B cell (primary cell): ENCODE data around the gene LCP1. TPM values are rescaled to one million over a fixed set of nuclear protein-coding genes. Genes with fewer than 3 reads are reported as not detected.

ENCODE experiments used
- ATAC-seq: fragments of 200-7000 bp; cut with Tn5 transposase; one replicate; pipeline ENCODE4 v1.10.0; 2021; ENCODE audit warnings: low read depth, mild to moderate bottlenecking, moderate number of reproducible peaks, moderate library complexity
- CTCF ChIA-PET: fragments of 350-600 bp; sonication (Branson Sonifier 250); formaldehyde crosslinking; loops from one replicate; lab custom pipeline; 2021; ENCODE audit warnings: antibody characterized with exemption, inconsistent platforms; lab: Charles Lee
- POLR2A ChIA-PET: fragments of 350-600 bp; sonication (Branson Sonifier 250); formaldehyde crosslinking; loops from one replicate; lab custom pipeline; 2021; ENCODE audit warnings: antibody characterized with exemption; lab: Charles Lee
- DNase-seq: peaks from one replicate; pipeline ENCODE4 v3.0.0; 2013
- H2AFZ ChIP-seq: 2 replicates; pipeline ENCODE4 v1.6.1; 2012; ENCODE audit warnings: mild to moderate bottlenecking, low read depth, low read length; ENCODE audit not compliant: insufficient read depth, poor library complexity, severe bottlenecking
- H3K27ac ChIP-seq, 2 donors: 1 replicate in 1 of 2; 2 replicates in 1 of 2; pipeline ENCODE4 v1.5.1; 2012 to 2013; ENCODE audit warnings: low read length in 2 of 2, mild to moderate bottlenecking in 2 of 2, moderate library complexity in 1 of 2
- H3K27me3 ChIP-seq, 4 experiments: fragments of 200-600 bp in 1 of 4; sonication (generic) in 1 of 4; replicated peaks in 1 of 4; 1 replicate in 2 of 4; 2 replicates in 2 of 4; pipeline versions ENCODE4 v1.6.1 to v1.7.0; 2013 to 2016; ENCODE audit warnings: low read length in 3 of 4, mild to moderate bottlenecking in 2 of 4, mixed read lengths in 1 of 4, moderate library complexity in 1 of 4; ENCODE audit not compliant: insufficient read depth in 4 of 4, control insufficient read depth in 3 of 4; ENCODE audit errors: control extremely low read depth in 1 of 4
- H3K36me3 ChIP-seq, 2 experiments: replicated peaks in 1 of 2; 1 replicate in 1 of 2; 2 replicates in 1 of 2; pipeline versions ENCODE4 v1.6.1 to v1.7.1; 2013; ENCODE audit warnings: low read length in 1 of 2; ENCODE audit not compliant: insufficient read depth in 2 of 2, control insufficient read depth in 1 of 2; ENCODE audit errors: control extremely low read depth in 1 of 2, extremely low read depth in 1 of 2
- H3K4me1 ChIP-seq, 2 donors: fragments of 200-600 bp in 1 of 2; sonication (generic) in 1 of 2; 1 replicate in 1 of 2; 2 replicates in 1 of 2; pipeline versions ENCODE4 v1.5.1 to v1.6.1; 2013 to 2017; ENCODE audit warnings: low read length in 2 of 2; ENCODE audit not compliant: control insufficient read depth in 2 of 2, insufficient read depth in 2 of 2
- H3K4me2 ChIP-seq: replicated peaks from 2 replicates; pipeline ENCODE3; 2012; ENCODE audit warnings: mild to moderate bottlenecking, low read depth, low read length; ENCODE audit not compliant: poor library complexity, severe bottlenecking
- H3K4me3 ChIP-seq, 5 experiments: fragments of 200-600 bp in 1 of 5; sonication (generic) in 1 of 5; 1 replicate in 3 of 5; 2 replicates in 2 of 5; pipeline versions ENCODE4 v1.5.1 to v1.7.0; 2011 to 2016; ENCODE audit warnings: low read length in 4 of 5, mild to moderate bottlenecking in 4 of 5, low read depth in 2 of 5, control low read depth in 1 of 5, moderate library complexity in 1 of 5; ENCODE audit not compliant: insufficient read depth in 1 of 5; ENCODE audit errors: control extremely low read depth in 1 of 5, extremely low read depth in 1 of 5
- H3K79me2 ChIP-seq: fragments of 200-600 bp; sonication (generic); one replicate; pipeline ENCODE4 v1.6.0; 2016; ENCODE audit warnings: low read length; ENCODE audit not compliant: control insufficient read depth, insufficient read depth
- H3K9ac ChIP-seq: fragments of 200-600 bp; sonication (generic); 2 replicates; pipeline ENCODE4 v1.6.1; 2017; ENCODE audit warnings: mild to moderate bottlenecking, low read length, moderate library complexity
- H3K9me3 ChIP-seq, 3 donors: one replicate each; pipeline versions ENCODE4 v1.6.1 to v1.7.1; 2013; ENCODE audit warnings: low read length in 2 of 3; ENCODE audit not compliant: control insufficient read depth in 2 of 3, insufficient read depth in 1 of 3; ENCODE audit errors: control extremely low read depth in 1 of 3
- H4K20me1 ChIP-seq: 2 replicates; pipeline ENCODE4 v1.6.0; 2012; ENCODE audit warnings: mild to moderate bottlenecking, low read length; ENCODE audit not compliant: insufficient read depth, control insufficient read depth, poor library complexity, severe bottlenecking
- H3K27ac Mint-ChIP-seq: one replicate; pipeline ENCODE4 v1.8.0; 2021; ENCODE audit warnings: mixed read lengths
- H3K27me3 Mint-ChIP-seq: one replicate; pipeline ENCODE4 v1.8.0; 2021; ENCODE audit warnings: mixed read lengths
- H3K4me1 Mint-ChIP-seq: one replicate; pipeline ENCODE4 v1.8.0; 2021; ENCODE audit warnings: mixed read lengths
- H3K4me3 Mint-ChIP-seq: one replicate; pipeline ENCODE4 v1.8.0; 2021; ENCODE audit warnings: mixed read lengths
- H3K9me3 Mint-ChIP-seq: one replicate; pipeline ENCODE4 v1.8.0; 2022; ENCODE audit warnings: mixed read lengths; ENCODE audit not compliant: insufficient read depth
- EZH2 ChIP-seq: IDR thresholded peaks from 2 replicates; pipeline ENCODE4 v1.6.1; 2012; ENCODE audit warnings: borderline replicate concordance, low read depth, mild to moderate bottlenecking, moderate library complexity, low read length; ENCODE audit not compliant: insufficient read depth, poor library complexity, severe bottlenecking
- WGBS: methylation state at CpG from one replicate; pipeline ENCODE4 v1.1.5; 2013; ENCODE audit warnings: missing lambda C conversion rate; ENCODE audit not compliant: insufficient coverage; 5-methylcytosine and 5-hydroxymethylcytosine counted together
- intact Hi-C: fragments of 100-400 bp; cut with micrococcal nuclease; formaldehyde crosslinking; loops from one replicate; pipeline ENCODE4 v1.10.0; 2022
- polyA plus RNA-seq: library from polyadenylated mRNA; depleted of rRNA; stranded (reverse); fragments of >200 nt; gene quantifications from 2 replicates; pipeline ENCODE4 v1.2.3, GENCODE V29; 2012
- total RNA-seq, 2 donors: library from RNA; stranded (reverse); fragments of 120-200 nt in 1 of 2; gene quantifications; 1 replicate in 1 of 2; 2 replicates in 1 of 2; pipeline versions ENCODE4 v1.2.3 to v1.2.4, GENCODE V29; 2013 to 2022
- TF ChIP-seq, protein P1 (sequence below): fragments of 200-600 bp; IDR thresholded peaks from one replicate; pipeline ENCODE4 v1.8.0; 2022; ENCODE audit warnings: antibody characterized with exemption, mild to moderate bottlenecking

The LCP1 gene
- total and polyA plus RNA-seq, 2 donors (not counting 1 experiment from before 2014, with no cell fraction given) = 151 to 243 TPM

DNA sequence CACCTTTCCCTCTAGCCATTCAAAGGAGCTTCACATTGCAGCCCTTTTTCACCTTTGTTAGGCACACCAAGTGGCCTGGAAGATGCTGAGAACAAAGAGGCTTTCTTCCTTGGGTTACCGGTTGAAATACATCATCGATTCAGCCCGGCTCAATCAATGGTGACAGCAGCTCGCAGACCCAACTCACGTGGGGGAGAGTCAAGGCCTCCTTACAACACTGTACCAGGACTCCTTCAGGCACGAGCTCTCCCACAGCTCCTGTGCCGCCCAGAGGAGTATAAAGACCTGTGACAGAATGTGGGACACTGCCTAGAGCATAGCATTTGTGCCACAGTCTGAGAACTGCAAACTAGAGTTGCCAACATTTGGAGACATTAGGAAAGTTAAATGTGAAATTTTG, 25.9 kb upstream of the LCP1 start:
- TF ChIP-seq, protein P1, sequence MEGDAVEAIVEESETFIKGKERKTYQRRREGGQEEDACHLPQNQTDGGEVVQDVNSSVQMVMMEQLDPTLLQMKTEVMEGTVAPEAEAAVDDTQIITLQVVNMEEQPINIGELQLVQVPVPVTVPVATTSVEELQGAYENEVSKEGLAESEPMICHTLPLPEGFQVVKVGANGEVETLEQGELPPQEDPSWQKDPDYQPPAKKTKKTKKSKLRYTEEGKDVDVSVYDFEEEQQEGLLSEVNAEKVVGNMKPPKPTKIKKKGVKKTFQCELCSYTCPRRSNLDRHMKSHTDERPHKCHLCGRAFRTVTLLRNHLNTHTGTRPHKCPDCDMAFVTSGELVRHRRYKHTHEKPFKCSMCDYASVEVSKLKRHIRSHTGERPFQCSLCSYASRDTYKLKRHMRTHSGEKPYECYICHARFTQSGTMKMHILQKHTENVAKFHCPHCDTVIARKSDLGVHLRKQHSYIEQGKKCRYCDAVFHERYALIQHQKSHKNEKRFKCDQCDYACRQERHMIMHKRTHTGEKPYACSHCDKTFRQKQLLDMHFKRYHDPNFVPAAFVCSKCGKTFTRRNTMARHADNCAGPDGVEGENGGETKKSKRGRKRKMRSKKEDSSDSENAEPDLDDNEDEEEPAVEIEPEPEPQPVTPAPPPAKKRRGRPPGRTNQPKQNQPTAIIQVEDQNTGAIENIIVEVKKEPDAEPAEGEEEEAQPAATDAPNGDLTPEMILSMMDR = no peak
- no peak for TF ChIP-seq EZH2
- CTCF ChIA-PET = interaction anchor here (1.1 to 1.8 kb wide), 2 partner anchors 12 to 47 kb away, joined by 3 to 5 read pairs; no protein-coding TSS in a partner anchor
- no peaks in the 10 kb centered on the region for H3K36me3 ChIP-seq
- POLR2A ChIA-PET = no interaction called here
- Mint-ChIP-seq H3K4me1 (peaks cover 19% of the 10 kb centered on the region), H3K27ac (no peak overlapping the region), H3K4me3 (no peak overlapping the region), H3K27me3 (no peaks in the 10 kb centered on the region), H3K9me3 (no peaks in the 10 kb centered on the region)
- H3K27ac ChIP-seq = no peak overlapping the region
- H3K9ac ChIP-seq = no peak overlapping the region
- no peak overlapping the region for H3K4me3 ChIP-seq
- H4K20me1 ChIP-seq = no peaks in the 10 kb centered on the region
- H3K79me2 ChIP-seq = no peaks in the 10 kb centered on the region
- ATAC-seq = no peak
- intact Hi-C loops = no loop called here
- peaks cover 10 to 11% of the 10 kb centered on the region in 2 donors for H3K4me1 ChIP-seq
- H2AFZ ChIP-seq = no peak overlapping the region
- H3K27me3 ChIP-seq = no peaks in the 10 kb centered on the region
- 100% methylated on average over 6 of the region's 7 CpGs for WGBS
- H3K4me2 ChIP-seq = no peak overlapping the region
- no peaks in the 10 kb centered on the region for H3K9me3 ChIP-seq
- DNase-seq = no peak

DNA sequence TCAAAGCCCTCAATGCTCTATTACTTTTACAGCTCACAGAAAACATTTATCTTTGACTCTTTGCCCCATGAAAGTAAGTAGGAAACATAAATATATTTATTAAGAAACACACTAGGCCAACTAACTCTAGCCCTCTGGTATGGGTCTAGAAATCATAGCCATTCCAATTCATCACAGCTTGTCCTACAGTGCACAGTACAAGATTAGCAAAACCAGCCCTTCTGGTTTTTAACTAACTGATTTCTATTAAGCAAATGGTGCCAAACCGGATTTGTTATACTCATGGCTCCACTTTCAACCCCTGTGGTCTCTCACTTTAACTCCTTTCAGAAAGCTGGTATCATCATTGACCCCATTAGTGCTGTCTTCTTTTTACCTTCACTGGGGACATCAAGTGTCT, 24.2 kb upstream of the LCP1 start:
- POLR2A ChIA-PET = no interaction called here
- no peak overlapping the region for H3K27ac ChIP-seq
- no peak for ATAC-seq
- H3K36me3 ChIP-seq = no peaks in the 10 kb centered on the region
- no peak overlapping the region for H3K9ac ChIP-seq
- no peaks in the 10 kb centered on the region for H4K20me1 ChIP-seq
- TF ChIP-seq EZH2 = no peak
- TF ChIP-seq, protein P1 = no peak
- H3K27me3 ChIP-seq = no peaks in the 10 kb centered on the region
- no peak overlapping the region for H3K4me2 ChIP-seq
- Mint-ChIP-seq H3K27ac (no peak overlapping the region), H3K4me3 (no peak overlapping the region), H3K27me3 (no peaks in the 10 kb centered on the region), H3K9me3 (no peaks in the 10 kb centered on the region), H3K4me1 (peaks cover 18% of the 10 kb centered on the region)
- H3K4me3 ChIP-seq = no peak overlapping the region
- no peak for DNase-seq
- no peaks in the 10 kb centered on the region for H3K9me3 ChIP-seq
- H3K4me1 ChIP-seq = peaks cover 8 to 13% of the 10 kb centered on the region in 2 donors
- 100% methylated on average over 1 of the region's 1 CpG for WGBS
- intact Hi-C loops = no loop called here
- H2AFZ ChIP-seq = no peak overlapping the region
- H3K79me2 ChIP-seq = no peaks in the 10 kb centered on the region
- CTCF ChIA-PET = no interaction called here
